Measurements from ENCODE around the gene PDLIM3. TPM values are rescaled to one million over a fixed set of nuclear protein-coding genes. Genes with fewer than 3 reads are reported as not detected.

Gene PDLIM3
- total and polyA plus RNA-seq, 8 donors: 12.9 to 43.1 (median 14.9) TPM

- no peaks in the 10 kb centered on the region for H3K9me3 ChIP-seq
- intact Hi-C loops (cut with DNase I): no loop called here
- DNase-seq (peak in 1 of 4 donors; percentile 51), ATAC-seq (peak; percentile 75)
- H3K4me3 ChIP-seq: no peak overlapping the region
- H3K27me3 ChIP-seq: peaks cover 0 to 51% of the 10 kb centered on the region in 2 donors
- no peaks in the 10 kb centered on the region for H3K36me3 ChIP-seq
- TF ChIP-seq CTCF (IDR thresholded peaks at IDR 0.05): no peak
- peaks cover 0 to 7% of the 10 kb centered on the region in 2 donors for H3K4me1 ChIP-seq
- no peak overlapping the region for H3K27ac ChIP-seq
Observed at GRCh38 chr4:185508181-185508580, 27.1 kb downstream of the PDLIM3 start.

- intact Hi-C loops (cut with DNase I): no loop called here
- Histone ChIP-seq H3K27me3 (peaks cover 0 to 35% of the 10 kb centered on the region in 2 donors), H3K4me3 (no peak overlapping the region), H3K36me3 (peaks cover 0 to 8% of the 10 kb centered on the region in 2 donors), H3K27ac (no peak overlapping the region), H3K4me1 (no peaks in the 10 kb centered on the region), H3K9me3 (no peaks in the 10 kb centered on the region)
- DNase-seq (no peak), ATAC-seq (no peak)
- TF ChIP-seq CTCF (IDR thresholded peaks at IDR 0.05): no peak
Observed at GRCh38 chr4:185506422-185506821, 28.9 kb downstream of the PDLIM3 start.

- ATAC-seq (peak; percentile 32), DNase-seq (peak in 3 of 4 donors; percentile 43 to 93 (median 88))
- Histone ChIP-seq H3K4me3 (peak overlapping the region in 1 of 2 donors; percentile 2), H3K36me3 (peaks cover 0 to 8% of the 10 kb centered on the region in 2 donors), H3K4me1 (no peaks in the 10 kb centered on the region), H3K27me3 (peaks cover 0 to 16% of the 10 kb centered on the region in 2 donors), H3K27ac (no peak overlapping the region), H3K9me3 (no peaks in the 10 kb centered on the region)
- intact Hi-C loops (cut with DNase I): no loop called here
- no peak for TF ChIP-seq CTCF (IDR thresholded peaks at IDR 0.05)
Observed at GRCh38 chr4:185504098-185505047, 30.9 kb downstream of the PDLIM3 start.

GRCh38 chr4:185502386-185502785 lies 32.9 kb downstream of the PDLIM3 start:
- H3K4me3 ChIP-seq: no peak overlapping the region
- no peak for TF ChIP-seq CTCF (IDR thresholded peaks at IDR 0.05)
- H3K36me3 ChIP-seq: peaks cover 0 to 8% of the 10 kb centered on the region in 2 donors
- intact Hi-C loops (cut with DNase I): no loop called here
- DNase-seq (no peak), ATAC-seq (no peak)
- no peaks in the 10 kb centered on the region for H3K9me3 ChIP-seq
- peaks cover 0 to 12% of the 10 kb centered on the region in 2 donors for H3K27me3 ChIP-seq
- H3K4me1 ChIP-seq: no peaks in the 10 kb centered on the region
- H3K27ac ChIP-seq: no peak overlapping the region

- H3K4me1 ChIP-seq: no peaks in the 10 kb centered on the region
- peaks cover 0 to 2% of the 10 kb centered on the region in 2 donors for H3K27me3 ChIP-seq
- H3K4me3 ChIP-seq: no peak overlapping the region
- H3K27ac ChIP-seq: no peak overlapping the region
- DNase-seq: no peak
- H3K36me3 ChIP-seq: peaks cover 0 to 8% of the 10 kb centered on the region in 2 donors
- ATAC-seq: no peak
- H3K9me3 ChIP-seq: no peaks in the 10 kb centered on the region
- no peak for TF ChIP-seq CTCF (IDR thresholded peaks at IDR 0.05)
- intact Hi-C loops (cut with DNase I): no loop called here
Observed at GRCh38 chr4:185500576-185500975, 34.7 kb downstream of the PDLIM3 start.

Measured in left lung (tissue), 10 donors.